Endothelial cell of umbilical vein (primary cell): ENCODE measurements around the gene DOCK1. TPM values are rescaled to one million over a fixed set of nuclear protein-coding genes. Genes with fewer than 3 reads are reported as not detected.

Experiments used
- BruUV-seq: library from RNA; stranded (reverse); fragments of 400-500 nt; replicated peaks from 2 replicates; lab custom pipeline; 2021; lab: Mats Ljungman, UMichigan
- CTCF ChIA-PET: fragments of 300-600, 350-600 bp; sonication (Branson Sonifier 250); formaldehyde crosslinking; loops from one replicate; lab custom pipeline; 2021; ENCODE audit warnings: antibody characterized with exemption, inconsistent platforms; lab: Charles Lee
- POLR2A ChIA-PET: fragments of 300-600, 350-600 bp; sonication (Branson Sonifier 250); formaldehyde crosslinking; loops from one replicate; lab custom pipeline; 2021; ENCODE audit warnings: antibody characterized with exemption, inconsistent platforms; lab: Charles Lee
- DNase-seq: peaks from one replicate; pipeline ENCODE4 v3.0.0-alpha.2; 2011; ENCODE audit warnings: low read depth, low spot score
- FAIRE-seq: peaks from 2 replicates; lab custom pipeline; 2011; peaks lifted over from hg19 to GRCh38; lab: Jason Lieb, UNC
- H2AFZ ChIP-seq: 2 replicates; pipeline ENCODE4 v1.6.0; 2012; ENCODE audit warnings: low read depth, low read length, control low read depth, inconsistent platforms
- H3K27ac ChIP-seq: 2 replicates; pipeline ENCODE4 v1.5.1; 2011; ENCODE audit warnings: low read depth, mild to moderate bottlenecking, control low read depth, low read length, moderate library complexity; ENCODE audit not compliant: insufficient read depth
- H3K27me3 ChIP-seq, 2 experiments: 2 replicates each; pipeline versions ENCODE4 v1.6.0 to v1.6.1; 2011; ENCODE audit warnings: low read length in 2 of 2, mixed read lengths in 1 of 2; ENCODE audit not compliant: control insufficient read depth in 2 of 2, insufficient read depth in 2 of 2
- H3K36me3 ChIP-seq, 2 experiments: 2 replicates in 1 of 2; 3 replicates in 1 of 2; pipeline ENCODE4 v1.5.1; 2011; ENCODE audit warnings: low read length in 2 of 2, mild to moderate bottlenecking in 1 of 2, moderate library complexity in 1 of 2; ENCODE audit not compliant: control insufficient read depth in 2 of 2, insufficient read depth in 2 of 2; ENCODE audit errors: extremely low read depth in 1 of 2
- H3K4me1 ChIP-seq: 3 replicates; pipeline ENCODE4 v1.5.1; 2011; ENCODE audit warnings: mild to moderate bottlenecking, low read length; ENCODE audit not compliant: control insufficient read depth, insufficient read depth; ENCODE audit errors: extremely low read depth
- H3K4me2 ChIP-seq: 2 replicates; pipeline ENCODE4 v1.6.1; 2011; ENCODE audit warnings: low read length, control low read depth, mixed read lengths; ENCODE audit not compliant: insufficient read depth
- H3K4me3 ChIP-seq, 3 experiments: fragments of 200-600 bp in 1 of 3; sonication (generic), shearing (Covaris generic) in 1 of 3; replicated peaks in 1 of 3; 2 replicates each; pipeline ENCODE4 v1.5.1; 2011 to 2016; ENCODE audit warnings: control low read depth in 3 of 3, low read length in 3 of 3, mild to moderate bottlenecking in 2 of 3, inconsistent platforms in 1 of 3, low read depth in 1 of 3, moderate library complexity in 1 of 3; ENCODE audit not compliant: insufficient read depth in 1 of 3
- H3K79me2 ChIP-seq: 2 replicates; pipeline ENCODE4 v1.6.0; 2012; ENCODE audit warnings: low read length, inconsistent platforms; ENCODE audit not compliant: control insufficient read depth, insufficient read depth
- H3K9ac ChIP-seq: replicated peaks from 2 replicates; pipeline ENCODE3; 2011; ENCODE audit warnings: low read length, control low read depth; ENCODE audit not compliant: insufficient read depth; ENCODE audit errors: extremely low read depth
- H3K9me1 ChIP-seq: replicated peaks from 3 replicates; pipeline ENCODE4 v1.6.0; 2011; ENCODE audit warnings: mild to moderate bottlenecking, low read length; ENCODE audit not compliant: control insufficient read depth, insufficient read depth; ENCODE audit errors: extremely low read depth
- H3K9me3 ChIP-seq: replicated peaks from 2 replicates; pipeline ENCODE4 v1.5.1; 2012; ENCODE audit warnings: low read length, inconsistent platforms; ENCODE audit not compliant: control insufficient read depth, insufficient read depth
- H4K20me1 ChIP-seq: replicated peaks from 2 replicates; pipeline ENCODE3; 2011; ENCODE audit warnings: mild to moderate bottlenecking, low read length; ENCODE audit not compliant: control insufficient read depth, insufficient read depth; ENCODE audit errors: extremely low read depth
- CTCF ChIP-seq, 2 donors: IDR thresholded peaks; 1 replicate in 1 of 2; 2 replicates in 1 of 2; pipeline ENCODE4 v1.5.1; 2011; ENCODE audit warnings: low read length in 2 of 2, mild to moderate bottlenecking in 2 of 2, moderate library complexity in 2 of 2, control low read depth in 1 of 2, inconsistent platforms in 1 of 2, low read depth in 1 of 2; ENCODE audit not compliant: insufficient read depth in 1 of 2; ENCODE audit errors: extremely low read depth in 1 of 2
- EZH2 ChIP-seq: IDR thresholded peaks from 2 replicates; pipeline ENCODE4 v1.6.1; 2012; ENCODE audit warnings: borderline replicate concordance, low read depth, mild to moderate bottlenecking, moderate library complexity, low read length, inconsistent platforms; ENCODE audit not compliant: severe bottlenecking
- FOS ChIP-seq: IDR thresholded peaks from 2 replicates; pipeline ENCODE4 v1.6.1; 2011; ENCODE audit warnings: mild to moderate bottlenecking, low read length, moderate library complexity, borderline replicate concordance; ENCODE audit not compliant: insufficient read depth
- GATA2 ChIP-seq: IDR thresholded peaks from 2 replicates; pipeline ENCODE4 v1.7.0; 2011; ENCODE audit warnings: low read depth, mild to moderate bottlenecking, moderate library complexity, mixed read lengths, low read length; ENCODE audit not compliant: insufficient read length, insufficient read depth
- JUN ChIP-seq: IDR thresholded peaks from 2 replicates; pipeline ENCODE4 v1.6.1; 2011; ENCODE audit warnings: borderline replicate concordance, low read depth; ENCODE audit not compliant: insufficient read length, insufficient read depth
- MAX ChIP-seq: IDR thresholded peaks from 2 replicates; pipeline ENCODE4 v1.6.1; 2011; ENCODE audit not compliant: insufficient read depth, insufficient read length
- MYC ChIP-seq: IDR thresholded peaks from one replicate; pipeline ENCODE4 v1.6.1; 2011; ENCODE audit warnings: mild to moderate bottlenecking, low read depth, low read length
- POLR2A ChIP-seq: IDR thresholded peaks from 2 replicates; pipeline ENCODE4 v1.6.1; 2012; ENCODE audit warnings: low read depth, mild to moderate bottlenecking, control low read depth, low read length
- POLR2AphosphoS5 ChIP-seq: IDR thresholded peaks from 2 replicates; pipeline ENCODE4 v1.6.1; 2012; ENCODE audit warnings: low read depth, mild to moderate bottlenecking, control low read depth, low read length, moderate library complexity; ENCODE audit not compliant: insufficient read depth
- dilution Hi-C: fragments of 300-500 bp; cut with MboI; formaldehyde crosslinking; loops from one replicate; pipeline ENCODE4 v1.15.0; 2019; ENCODE audit warnings: low sequenced_read_pairs; ENCODE audit not compliant: extremely low pct_ligation_motif_present
- intact Hi-C: fragments of 100-400 bp; cut with micrococcal nuclease; formaldehyde crosslinking; loops from one replicate; pipeline ENCODE4 v1.10.0; 2022
- polyA plus RNA-seq, 4 experiments: library from polyadenylated mRNA; depleted of rRNA in 3 of 4; stranded (reverse) in 3 of 4; unstranded in 1 of 4; fragments of >200 nt; gene quantifications; 2 replicates each; pipeline versions ENCODE4 v1.2.1 to v1.2.3, GENCODE V29; 2011 to 2012; ENCODE audit warnings: missing spikeins in 1 of 4
- total RNA-seq: library from RNA; stranded (reverse); gene quantifications from 2 replicates; pipeline ENCODE4 v1.2.3, GENCODE V29; 2021

The DOCK1 gene
- total and polyA plus RNA-seq, 2 donors (not counting 3 experiments of a cell fraction or from before 2014, with no cell fraction given), result 22.5 to 83.1 TPM

GRCh38 chr10:127408733-127409132 is 503.5 kb downstream of the DOCK1 start:
- Histone ChIP-seq H3K79me2 (no peaks in the 10 kb centered on the region), H3K9me3 (no peaks in the 10 kb centered on the region), H4K20me1 (no peaks in the 10 kb centered on the region), H3K9ac (no peak overlapping the region), H3K4me3 (no peak overlapping the region), H3K27me3 (no peaks in the 10 kb centered on the region), H2AFZ (no peak overlapping the region), H3K36me3 (peaks cover 0 to 4% of the 10 kb centered on the region in 2 experiments), H3K4me2 (no peak overlapping the region), H3K27ac (no peak overlapping the region), H3K9me1 (no peaks in the 10 kb centered on the region), H3K4me1 (peaks cover 2% of the 10 kb centered on the region)
- intact Hi-C loops, result no loop called here
- TF ChIP-seq MAX (no peak), FOS (no peak), EZH2 (no peak), POLR2A (no peak), POLR2AphosphoS5 (no peak), JUN (no peak), CTCF (IDR thresholded peaks at IDR 0.05; ENCODE audit: extremely low read depth in 1 of 2, insufficient read depth in 1 of 2, low read depth in 1 of 2, low read length in 2 of 2) (no peak), GATA2 (no peak), MYC (no peak)
- no peak for DNase-seq
- no peak for FAIRE-seq
- no TSS peak for BruUV-seq
- ChIA-PET POLR2A (no interaction called here), CTCF (no interaction called here)
- dilution Hi-C loops, result no loop called here
